ENCODE data around the gene SNRNP70.
"Not testable (repeated sequence)": the region's sequence is repeated elsewhere in the genome, so short reads cannot be mapped to it uniquely, and the experiment has no call there.

SNRNP70 gene

GRCh38 chr19:49085020-49085867, at the start of gene SNRNP70:
SNRNP70 (plus strand) TSS chr19:49085451; CDS start chr19:49086415, 964 bp downstream.
- DNase-seq (ENCODE audit: low read depth in 2 of 2), result peak; percentile 99 to 100

GRCh38 chr19:49036815-49037214, 48.4 kb upstream of the SNRNP70 start, which contains the start of gene CGB1:
CGB1 (minus strand) TSS chr19:49036895; CDS start chr19:49036711, 184 bp downstream.
- DNase-seq (ENCODE audit: low read depth in 2 of 2), result peak in 1 of 2 donors; percentile 51

DNA sequence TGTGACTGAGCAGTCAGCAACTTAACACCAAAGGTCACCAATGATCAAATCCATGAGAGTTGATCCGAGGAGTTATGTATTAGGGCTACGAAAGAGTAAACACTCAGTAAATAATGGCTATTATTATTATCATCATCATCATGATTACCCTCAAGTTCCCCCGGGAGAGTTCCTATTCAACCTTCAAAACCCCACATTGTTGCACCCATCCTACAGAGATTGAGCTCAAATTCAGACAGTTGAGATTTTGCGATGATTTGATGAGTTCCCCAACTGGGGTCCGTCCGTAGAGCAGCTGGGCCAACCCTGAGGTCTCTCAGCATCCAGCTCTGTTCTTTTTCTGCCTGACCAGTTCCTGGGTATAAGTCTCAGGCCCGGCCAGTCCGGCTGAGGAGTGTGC, 47.1 kb upstream of the SNRNP70 start:
- DNase-seq (ENCODE audit: low read depth in 2 of 2), result not testable (repeated sequence)

DNA sequence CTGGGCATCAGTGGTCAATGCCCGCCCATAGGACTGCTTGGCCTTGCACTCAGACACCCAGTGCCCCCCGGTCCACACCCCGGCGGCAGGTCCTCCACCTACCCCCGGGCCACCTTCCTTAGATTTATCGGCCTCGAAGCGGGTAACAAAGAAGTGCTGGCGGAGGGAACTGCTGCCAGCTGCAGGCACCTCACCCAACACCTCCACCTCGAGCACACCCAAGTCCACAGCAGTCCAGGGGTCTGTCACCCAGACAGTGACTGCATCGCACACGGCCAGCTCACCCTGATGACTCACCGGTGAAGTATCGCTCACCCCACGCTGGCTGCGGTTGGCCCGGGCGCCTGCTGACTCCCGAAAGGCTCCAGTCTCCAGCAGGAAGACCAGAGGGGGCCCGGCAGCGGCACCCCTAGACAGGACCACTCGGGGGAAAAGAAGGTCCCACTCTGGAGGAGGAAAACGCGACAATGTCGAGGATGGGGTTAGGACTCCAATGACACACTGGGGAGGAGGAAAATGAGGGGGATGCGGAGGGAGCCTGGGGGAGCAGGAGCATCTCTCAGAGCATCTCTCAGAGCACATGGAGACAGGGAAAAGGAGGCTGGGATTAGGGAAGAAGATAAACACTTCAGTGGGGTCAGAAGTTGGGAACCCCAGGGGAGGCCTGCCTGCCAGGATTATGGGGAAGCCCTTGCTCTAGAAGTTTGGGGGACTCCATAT, 46.5 kb upstream of the SNRNP70 start:
- DNase-seq (ENCODE audit: low read depth in 2 of 2), result not testable (repeated sequence)

GRCh38 chr19:49039736-49040135, 45.5 kb upstream of the SNRNP70 start:
- not testable (repeated sequence) for DNase-seq (ENCODE audit: low read depth in 2 of 2)

- DNase-seq (ENCODE audit: low read depth in 2 of 2), result no peak
Measured at GRCh38 chr19:49042177-49042576, 43.1 kb upstream of the SNRNP70 start.

- DNase-seq (ENCODE audit: low read depth in 2 of 2), result not testable (repeated sequence)
Measured at GRCh38 chr19:49042666-49043065, 42.6 kb upstream of the SNRNP70 start.

- DNase-seq (ENCODE audit: low read depth in 2 of 2), result not testable (repeated sequence)
Measured at GRCh38 chr19:49043548-49043947, 41.7 kb upstream of the SNRNP70 start, which contains the start of gene CGB5. CGB5 (plus strand) TSS chr19:49043848; CDS start chr19:49044210, 362 bp downstream.

DNA sequence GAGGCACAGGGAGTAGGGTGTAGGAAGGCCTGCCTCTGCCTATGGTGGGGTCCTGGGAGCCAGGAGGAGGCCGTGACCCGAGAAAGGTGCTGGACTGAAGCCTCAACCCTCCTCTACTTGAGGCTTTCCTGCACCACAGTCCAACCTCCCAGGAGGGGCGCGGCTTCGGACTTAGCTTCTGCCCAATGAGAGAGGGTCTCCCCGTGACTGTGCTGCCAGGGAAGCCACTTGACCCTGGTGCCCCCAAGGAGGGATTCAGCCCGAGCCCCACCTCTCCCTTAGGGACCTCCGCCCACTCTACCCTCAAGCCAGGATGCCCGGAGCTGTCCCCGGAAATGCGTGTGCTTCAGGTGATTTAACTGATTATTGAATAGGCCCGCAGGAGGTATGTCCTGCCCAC, 36.2 kb upstream of the SNRNP70 start, which contains the start of gene CGB8:
TSS of gene CGB8 (minus strand) at position 101 of the 400 bp plus-strand sequence. CDS start 372 bp downstream, outside the sequence.
- DNase-seq (ENCODE audit: low read depth in 2 of 2), result not testable (repeated sequence)

DNA sequence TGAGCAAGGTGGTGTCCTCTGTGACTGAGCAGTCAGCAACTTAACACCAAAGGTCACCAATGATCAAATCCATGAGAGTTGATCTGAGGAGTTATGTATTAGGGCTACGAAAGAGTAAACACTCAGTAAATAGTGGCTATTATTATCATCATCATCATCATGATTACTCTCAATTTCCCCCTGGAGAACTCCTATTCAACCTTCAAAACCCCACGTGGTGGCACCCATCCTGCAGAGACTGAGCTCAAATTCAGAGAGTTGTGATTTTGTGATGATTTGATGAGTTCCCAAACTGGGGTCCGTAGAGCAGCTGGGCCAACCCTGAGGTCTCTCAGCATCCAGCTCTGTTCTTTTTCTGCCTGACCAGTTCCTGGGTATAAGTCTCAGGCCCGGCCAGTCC, 35.4 kb upstream of the SNRNP70 start:
- DNase-seq (ENCODE audit: low read depth in 2 of 2), result not testable (repeated sequence)

GRCh38 chr19:49050376-49051033, 34.7 kb upstream of the SNRNP70 start:
- not testable (repeated sequence) for DNase-seq (ENCODE audit: low read depth in 2 of 2)

- peak; percentile 34 to 48 for DNase-seq (ENCODE audit: low read depth in 2 of 2)
Measured at GRCh38 chr19:49056101-49056901, 28.9 kb upstream of the SNRNP70 start.

GRCh38 chr19:49056902-49057596, 28.2 kb upstream of the SNRNP70 start:
- not testable (repeated sequence) for DNase-seq (ENCODE audit: low read depth in 2 of 2)

DNA sequence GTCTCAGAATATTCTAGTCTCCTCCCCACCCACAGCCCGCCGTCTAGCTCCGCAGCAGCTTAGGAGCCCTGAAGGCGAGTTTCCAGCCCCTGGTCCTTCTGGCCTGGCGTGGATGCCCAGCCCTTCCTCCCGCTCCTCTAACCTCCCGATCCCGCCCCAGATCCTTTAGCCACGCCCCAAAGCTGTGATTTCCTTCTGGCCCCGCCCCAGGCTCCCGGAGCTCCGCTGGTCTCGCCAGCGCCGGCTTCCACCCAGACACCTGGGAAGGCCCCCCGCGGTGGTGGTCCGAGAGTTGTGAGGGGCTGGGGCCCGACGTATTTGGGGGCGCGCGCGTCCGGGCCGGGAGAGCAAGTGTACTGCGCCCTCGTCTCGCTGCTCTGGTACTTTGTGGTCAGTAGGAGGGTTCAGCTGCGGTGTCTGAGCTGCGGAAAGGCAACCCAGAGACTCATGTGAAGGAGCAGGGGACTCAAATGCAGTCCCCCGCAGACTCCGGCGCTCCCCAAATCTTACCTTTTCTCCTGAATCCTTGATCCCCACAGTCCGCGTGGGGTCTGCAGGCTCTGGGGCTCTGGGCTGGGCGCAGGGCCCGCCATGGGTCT, 27.5 kb upstream of the SNRNP70 start, which contains the start of gene CGB7:
TSS of gene CGB7 (minus strand) at position 114 of the 599 bp plus-strand sequence. CDS start 2,374 bp downstream, outside the sequence.
- no peak for DNase-seq (ENCODE audit: low read depth in 2 of 2)

GRCh38 chr19:49058562-49058961, 26.7 kb upstream of the SNRNP70 start:
- DNase-seq (ENCODE audit: low read depth in 2 of 2), result no peak

DNA sequence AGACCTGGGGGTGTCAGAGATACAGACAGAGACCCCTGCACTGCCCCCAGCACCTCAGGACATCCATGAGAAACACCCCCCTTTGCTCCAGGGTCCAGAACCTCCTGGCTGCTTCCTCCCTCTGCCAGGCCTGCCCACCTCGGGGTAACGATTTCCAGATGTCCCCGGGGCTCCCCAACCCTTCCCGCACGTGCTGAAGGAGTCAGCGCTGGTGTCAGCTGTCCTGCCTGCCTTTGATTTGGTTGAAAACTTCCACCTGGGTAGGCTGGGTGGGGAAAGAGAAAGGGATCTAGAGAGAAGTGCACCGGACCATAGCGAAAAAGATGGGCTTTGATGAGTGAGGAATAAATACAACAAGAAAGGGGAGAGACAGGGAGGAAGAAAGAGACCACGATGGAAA, 26.2 kb upstream of the SNRNP70 start:
- DNase-seq (ENCODE audit: low read depth in 2 of 2), result no peak

DNA sequence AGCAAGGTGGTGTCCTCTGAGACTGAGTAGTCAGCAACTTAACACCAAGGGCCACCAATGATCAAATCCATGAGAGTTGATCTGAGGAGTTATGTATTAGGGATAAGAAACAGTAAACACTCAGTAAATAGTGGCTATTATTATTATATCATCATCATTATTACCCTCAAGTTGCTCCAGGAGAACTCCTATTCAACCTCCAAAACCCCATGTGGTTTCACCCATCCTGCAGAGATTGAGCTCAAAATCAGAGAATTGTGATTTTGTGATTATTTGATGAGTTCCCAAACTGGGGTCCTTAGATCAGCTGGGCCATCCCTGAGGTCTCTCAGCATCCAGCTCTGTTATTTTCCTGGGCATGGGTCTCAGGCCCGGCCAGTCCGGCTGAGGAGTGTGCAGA, 24.3 kb upstream of the SNRNP70 start:
- no peak for DNase-seq (ENCODE audit: low read depth in 2 of 2)

GRCh38 chr19:49061445-49061844, 23.8 kb upstream of the SNRNP70 start:
- DNase-seq (ENCODE audit: low read depth in 2 of 2), result no peak

DNA sequence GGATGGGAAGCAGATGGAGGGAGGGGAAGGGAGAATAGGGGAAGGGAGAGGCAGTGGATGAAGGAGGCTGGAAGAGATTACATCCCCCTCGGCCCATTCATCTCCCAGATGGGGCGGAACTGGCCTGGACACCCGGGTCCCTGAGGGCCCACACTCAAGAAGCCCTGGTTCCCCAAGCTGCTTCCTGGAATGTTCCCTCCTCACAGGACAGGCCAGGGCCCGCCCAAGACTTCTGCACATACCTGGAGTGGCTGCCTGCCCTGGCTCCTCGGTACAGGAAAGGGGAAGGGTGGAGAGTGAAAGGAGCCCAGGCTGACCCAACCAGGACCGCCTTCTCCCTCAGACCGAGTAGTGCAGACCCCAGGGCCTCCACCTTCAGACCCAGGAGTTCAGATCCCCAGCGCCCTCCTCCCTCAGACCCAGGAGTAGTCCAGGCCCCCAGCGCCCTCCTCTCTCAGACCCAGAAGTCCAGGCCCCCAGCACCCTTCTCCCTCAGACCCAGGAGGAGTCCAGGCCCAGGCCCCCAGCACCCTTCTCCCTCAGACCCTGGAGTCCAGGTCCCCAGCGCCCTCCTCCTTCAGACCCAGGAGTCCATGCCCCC, 21.1 kb upstream of the SNRNP70 start:
- DNase-seq (ENCODE audit: low read depth in 2 of 2), result no peak
